ENCODE results near the gene DAGLA.

DNA sequence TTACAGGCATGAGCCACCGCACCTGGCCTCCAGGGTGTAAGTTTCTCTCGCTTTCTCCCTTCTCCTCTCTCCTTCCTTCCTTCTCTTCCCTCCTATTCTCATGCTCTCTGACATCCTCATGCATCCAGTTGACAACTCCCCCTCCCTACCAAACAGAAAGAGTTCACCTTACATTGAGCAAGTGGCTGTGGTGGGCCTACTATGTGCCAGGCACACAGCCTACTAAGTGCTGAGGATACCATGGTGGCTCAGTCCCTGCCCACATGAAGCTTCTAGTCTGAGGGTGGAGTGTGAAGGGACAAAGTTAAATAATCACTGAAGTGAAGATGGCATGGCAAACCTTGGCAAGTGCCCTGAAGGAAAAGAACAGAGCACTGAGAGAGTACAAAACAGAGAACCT is 9.6 kb upstream of the DAGLA start:
- TF ChIP-seq, protein P1, sequence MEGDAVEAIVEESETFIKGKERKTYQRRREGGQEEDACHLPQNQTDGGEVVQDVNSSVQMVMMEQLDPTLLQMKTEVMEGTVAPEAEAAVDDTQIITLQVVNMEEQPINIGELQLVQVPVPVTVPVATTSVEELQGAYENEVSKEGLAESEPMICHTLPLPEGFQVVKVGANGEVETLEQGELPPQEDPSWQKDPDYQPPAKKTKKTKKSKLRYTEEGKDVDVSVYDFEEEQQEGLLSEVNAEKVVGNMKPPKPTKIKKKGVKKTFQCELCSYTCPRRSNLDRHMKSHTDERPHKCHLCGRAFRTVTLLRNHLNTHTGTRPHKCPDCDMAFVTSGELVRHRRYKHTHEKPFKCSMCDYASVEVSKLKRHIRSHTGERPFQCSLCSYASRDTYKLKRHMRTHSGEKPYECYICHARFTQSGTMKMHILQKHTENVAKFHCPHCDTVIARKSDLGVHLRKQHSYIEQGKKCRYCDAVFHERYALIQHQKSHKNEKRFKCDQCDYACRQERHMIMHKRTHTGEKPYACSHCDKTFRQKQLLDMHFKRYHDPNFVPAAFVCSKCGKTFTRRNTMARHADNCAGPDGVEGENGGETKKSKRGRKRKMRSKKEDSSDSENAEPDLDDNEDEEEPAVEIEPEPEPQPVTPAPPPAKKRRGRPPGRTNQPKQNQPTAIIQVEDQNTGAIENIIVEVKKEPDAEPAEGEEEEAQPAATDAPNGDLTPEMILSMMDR (IDR thresholded peaks at IDR 0.05; ENCODE audit: poor library complexity) = no peak
- no peak for TF ChIP-seq EZH2 (IDR thresholded peaks at IDR 0.05; ENCODE audit: borderline replicate concordance)

Measured in hepatocyte (in vitro differentiated cells).